ENCODE measurements around the gene GPC6.
"Not testable (repeated sequence)": the region's sequence is repeated elsewhere in the genome, so short reads cannot be mapped to it uniquely, and the experiment has no call there.

The GPC6 gene

GRCh38 chr13:94327318-94327717 is 1100.7 kb downstream of the GPC6 start:
- in situ Hi-C loops (cut with HindIII; ENCODE audit: low sequenced_read_pairs) = no loop called here

GRCh38 chr13:94328381-94329041 is 1101.9 kb downstream of the GPC6 start:
- in situ Hi-C loops (cut with HindIII; ENCODE audit: low sequenced_read_pairs) = no loop called here

GRCh38 chr13:94329277-94329676 is 1102.7 kb downstream of the GPC6 start:
- in situ Hi-C loops (cut with HindIII; ENCODE audit: low sequenced_read_pairs) = no loop called here

DNA sequence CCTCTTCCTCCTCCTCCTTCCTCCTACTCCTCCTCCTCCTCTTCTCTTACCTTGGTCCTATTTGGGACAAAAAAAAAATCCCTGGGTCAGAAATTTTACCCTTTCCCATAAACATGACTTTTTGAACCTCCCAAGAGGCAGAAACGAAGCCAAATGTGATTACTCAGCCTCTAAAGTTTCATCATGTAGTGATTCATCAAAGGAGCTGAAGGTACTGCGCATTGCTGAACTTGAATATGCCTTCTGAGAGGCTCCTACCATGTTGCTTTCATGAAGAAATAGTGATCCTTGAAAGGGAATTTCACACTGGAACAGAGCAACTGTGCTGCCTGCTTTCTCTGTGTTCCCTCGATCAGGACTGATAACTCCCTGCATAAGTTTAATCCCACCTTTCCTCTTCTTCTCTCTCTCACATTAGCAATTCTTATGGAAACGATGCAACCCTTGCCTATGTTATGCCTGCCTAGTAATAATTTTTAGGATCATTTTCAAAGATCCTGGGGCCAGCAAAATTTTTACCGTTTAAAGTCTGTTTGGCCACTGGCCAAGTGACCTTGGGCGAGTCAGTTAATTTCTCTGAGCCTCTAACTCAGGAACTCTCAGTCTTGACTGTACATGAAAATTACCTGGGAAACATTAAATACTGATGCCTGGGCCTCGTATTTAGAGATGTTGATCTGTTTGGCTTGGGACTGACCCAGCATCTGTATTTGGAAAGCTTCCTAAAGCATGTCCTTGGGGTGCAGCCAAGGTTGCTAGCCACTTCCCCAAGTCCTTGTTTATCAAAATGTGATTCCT is 1103.3 kb downstream of the GPC6 start:
- in situ Hi-C loops (cut with HindIII; ENCODE audit: low sequenced_read_pairs) = no loop called here

DNA sequence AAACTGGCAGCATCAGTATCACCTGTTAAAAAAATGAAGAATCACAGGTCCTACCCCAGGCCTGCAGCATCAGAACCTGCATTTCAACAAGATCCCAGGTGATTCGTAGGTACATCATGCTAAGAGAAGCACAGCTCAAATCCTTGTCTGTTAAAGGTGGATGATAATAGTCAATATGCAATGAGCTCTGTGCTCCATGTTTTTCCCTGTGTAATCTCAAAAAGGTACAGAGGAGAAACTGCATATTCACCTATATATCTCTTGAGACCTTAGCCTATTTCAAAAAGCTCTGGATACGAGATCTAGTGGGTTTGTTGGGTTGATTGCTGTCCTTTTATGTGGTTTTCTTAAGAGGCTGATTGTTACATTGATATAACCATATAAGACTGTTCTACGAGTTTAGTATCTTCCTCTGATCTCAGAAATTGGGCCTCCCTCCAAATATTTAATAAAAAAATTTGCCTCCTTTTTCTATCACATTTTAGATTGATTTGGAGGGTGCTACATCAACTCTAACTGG is 1104.0 kb downstream of the GPC6 start:
- in situ Hi-C loops (cut with HindIII; ENCODE audit: low sequenced_read_pairs) = no loop called here

DNA sequence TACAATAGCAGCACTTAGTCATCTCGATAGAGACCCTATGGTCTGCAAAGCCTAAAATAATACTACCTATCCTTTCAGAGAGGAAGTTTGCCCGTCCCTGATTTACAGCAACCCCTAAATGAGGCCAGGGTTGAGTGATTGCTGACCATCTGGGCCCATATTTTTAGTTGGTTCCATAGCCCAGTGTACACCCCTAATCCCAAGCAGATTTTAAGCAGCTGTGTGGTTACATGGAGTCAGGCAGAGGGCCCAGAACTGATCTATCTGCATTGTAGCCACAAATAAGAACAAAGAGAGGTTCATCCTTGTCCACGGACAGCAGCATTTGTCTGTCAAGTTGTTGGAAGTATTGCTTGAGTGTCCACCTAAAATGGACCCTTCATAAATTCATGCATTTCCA is 1104.7 kb downstream of the GPC6 start:
- in situ Hi-C loops (cut with HindIII; ENCODE audit: low sequenced_read_pairs) = no loop called here

DNA sequence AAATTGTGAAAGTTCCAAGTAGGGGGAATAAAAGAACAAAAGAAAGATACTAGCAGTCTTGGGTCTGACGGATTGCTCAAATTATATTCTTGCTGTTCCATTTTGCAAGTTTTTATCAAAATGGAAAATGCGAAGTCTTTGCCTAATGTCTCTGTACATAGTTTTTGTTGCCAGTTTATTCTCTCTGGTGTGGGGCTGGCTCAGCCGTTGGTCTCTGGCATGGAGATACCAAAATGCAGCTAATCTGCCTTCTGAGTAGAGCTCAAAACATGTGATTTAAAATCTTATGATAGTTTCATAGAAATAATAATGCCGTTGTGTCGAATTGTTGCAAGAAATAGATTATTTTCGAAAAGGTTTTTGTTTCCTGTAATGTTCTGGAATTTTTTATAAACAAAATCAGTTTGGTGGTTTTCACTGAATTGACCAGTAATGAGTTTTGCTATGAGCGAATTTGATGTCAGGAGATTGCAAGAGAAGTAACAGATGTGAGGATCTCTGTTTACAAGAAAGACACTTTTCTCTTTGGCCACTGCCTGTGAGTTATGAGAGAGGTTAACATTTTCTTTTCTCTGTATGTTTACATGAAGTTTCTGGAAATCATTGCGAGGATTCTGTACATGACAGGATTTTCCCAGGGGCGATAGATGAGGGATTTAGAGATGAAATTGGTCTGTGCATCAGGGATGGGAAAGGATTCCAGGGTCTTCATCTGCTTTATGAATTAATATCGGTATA is 1105.9 kb downstream of the GPC6 start:
- in situ Hi-C loops (cut with HindIII; ENCODE audit: low sequenced_read_pairs) = no loop called here

DNA sequence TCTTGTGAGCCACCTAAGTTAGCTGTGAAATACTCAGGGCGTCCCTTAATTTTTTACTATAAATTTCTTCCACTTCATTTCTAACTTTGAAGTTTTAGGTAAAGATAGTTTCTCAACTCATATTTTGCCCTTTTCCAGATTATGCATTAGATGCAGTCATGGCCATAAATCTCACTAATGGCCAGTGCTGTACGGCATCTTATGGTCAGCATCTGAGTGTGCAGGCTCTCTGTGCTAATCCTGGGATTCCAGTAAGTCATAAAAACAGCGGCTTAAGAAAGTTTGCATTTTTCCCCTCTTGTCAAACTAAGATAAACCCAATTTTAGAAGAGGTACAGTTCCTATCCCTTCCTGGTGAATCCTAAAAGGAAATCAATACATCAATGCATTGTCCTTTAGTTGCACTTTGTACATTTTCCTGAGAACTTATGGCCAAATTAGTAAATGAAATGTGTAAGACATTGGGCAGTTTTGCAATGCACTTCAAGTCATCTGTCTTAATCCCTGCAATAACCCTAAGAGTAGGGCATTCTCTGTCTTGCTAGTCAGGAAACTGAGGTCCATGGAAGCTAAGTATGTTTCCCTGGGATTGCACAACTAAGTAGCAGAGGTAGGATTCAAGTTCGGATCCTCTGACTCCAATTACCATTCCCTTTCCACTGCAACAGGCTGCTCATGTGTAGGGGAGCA is 1106.7 kb downstream of the GPC6 start:
- in situ Hi-C loops (cut with HindIII; ENCODE audit: low sequenced_read_pairs) = no loop called here

DNA sequence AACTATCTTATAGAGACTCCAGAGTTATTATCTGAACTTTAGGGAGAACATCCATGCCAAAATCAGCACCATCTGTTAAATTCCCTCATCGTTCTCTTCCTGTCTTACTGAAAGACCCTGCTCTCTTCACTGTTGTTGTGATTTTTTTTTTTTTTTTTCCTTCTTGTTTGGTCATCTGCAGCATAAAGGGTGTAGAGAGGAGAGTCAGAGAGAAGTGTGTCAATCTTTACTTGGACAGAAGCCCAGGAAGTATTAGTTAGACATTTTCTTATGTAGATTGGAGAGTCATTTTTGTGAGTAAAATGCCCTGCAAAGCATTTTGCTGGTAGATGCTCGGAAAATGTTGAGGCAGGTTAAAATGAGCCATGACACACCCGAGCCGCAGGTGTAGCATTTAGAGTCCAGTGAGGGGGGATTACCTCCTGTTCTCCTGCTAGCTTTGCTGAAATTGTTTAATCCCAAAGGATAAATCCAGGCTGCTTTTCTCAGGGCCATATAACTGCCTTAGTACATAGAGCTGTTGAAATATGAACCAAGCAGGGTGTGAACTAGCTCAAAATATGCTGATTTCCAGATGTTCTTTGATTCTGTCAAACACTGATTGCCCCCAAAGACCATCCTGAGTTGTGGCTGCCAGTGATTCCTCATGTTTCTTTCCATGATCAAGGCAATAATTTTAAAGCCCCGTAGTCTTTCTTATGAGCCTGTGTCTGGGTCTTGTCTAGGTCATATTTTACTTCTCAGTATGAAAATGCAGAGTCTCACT is 1109.3 kb downstream of the GPC6 start:
- in situ Hi-C loops (cut with HindIII; ENCODE audit: low sequenced_read_pairs) = no loop called here

DNA sequence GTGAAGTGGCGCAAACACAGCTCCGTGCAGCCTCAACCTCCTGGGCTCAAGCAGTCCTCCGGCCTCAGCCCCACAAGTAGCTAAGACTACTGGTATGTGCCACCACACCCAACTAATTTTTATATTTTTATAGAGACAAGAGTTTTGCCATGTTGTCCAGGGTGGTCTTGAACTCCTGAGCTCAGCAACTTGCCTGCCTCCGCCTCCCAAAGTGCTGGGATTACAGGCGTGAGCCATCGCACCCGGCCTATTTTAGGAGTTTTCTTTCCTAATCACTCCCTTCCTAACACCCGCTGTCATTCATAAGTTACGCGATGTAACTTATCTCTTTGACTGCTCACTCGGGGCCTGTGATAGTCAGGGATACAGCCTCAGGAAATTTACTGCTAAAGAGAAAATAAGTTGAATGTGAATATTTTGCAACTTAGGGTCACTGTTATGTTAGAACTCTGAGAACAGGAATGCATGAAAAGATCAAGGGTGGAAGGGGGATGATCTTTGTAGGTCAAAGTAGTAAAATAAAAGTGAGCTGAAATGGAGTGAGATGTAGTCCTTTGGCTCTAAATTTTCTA is 1112.6 kb downstream of the GPC6 start:
- in situ Hi-C loops (cut with HindIII; ENCODE audit: low sequenced_read_pairs) = no loop called here

DNA sequence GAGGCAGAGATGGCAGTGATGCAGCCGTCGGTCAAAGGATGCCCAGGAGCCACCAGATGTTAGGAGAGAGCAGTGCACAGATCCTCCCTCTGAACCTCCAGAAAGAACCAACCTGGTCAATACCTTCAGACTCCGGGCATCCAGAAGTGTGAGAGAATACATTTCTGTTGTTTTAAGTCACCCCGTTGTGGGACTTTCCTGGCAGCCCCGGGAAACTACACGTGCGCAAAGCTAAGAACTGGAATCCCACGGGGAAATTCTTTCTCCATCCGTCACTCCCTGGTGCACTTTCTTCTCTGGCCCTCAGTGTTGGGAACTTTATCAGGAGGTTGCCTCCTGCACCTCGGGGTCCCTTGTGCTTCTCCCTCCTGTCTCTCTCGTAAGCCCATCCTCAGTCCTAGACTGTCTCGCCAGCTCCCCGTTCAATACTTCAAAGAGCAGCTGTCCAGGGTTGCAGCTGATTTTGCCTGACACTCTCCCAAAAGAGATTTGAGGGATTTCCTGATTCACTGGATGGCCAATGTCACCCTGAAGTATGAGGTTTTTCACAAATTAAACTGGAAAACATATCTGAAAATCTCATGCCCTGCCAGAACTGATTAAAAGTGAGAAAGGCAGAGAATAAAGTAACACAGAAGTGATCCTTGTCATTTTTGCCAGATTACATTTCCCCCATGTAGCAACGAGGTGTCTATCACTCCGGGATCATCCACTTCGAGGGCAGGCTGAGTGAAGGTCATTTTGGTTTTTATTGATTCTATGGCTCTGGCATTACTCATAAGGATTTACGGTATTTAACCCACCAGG is 1116.0 kb downstream of the GPC6 start:
- in situ Hi-C loops (cut with HindIII; ENCODE audit: low sequenced_read_pairs) = no loop called here

GRCh38 chr13:94343243-94343585 is 1116.6 kb downstream of the GPC6 start:
- in situ Hi-C loops (cut with HindIII; ENCODE audit: low sequenced_read_pairs) = no loop called here

GRCh38 chr13:94343687-94344086 is 1117.1 kb downstream of the GPC6 start:
- in situ Hi-C loops (cut with HindIII; ENCODE audit: low sequenced_read_pairs) = not testable (repeated sequence)

- in situ Hi-C loops (cut with HindIII; ENCODE audit: low sequenced_read_pairs) = no loop called here
Measured at GRCh38 chr13:94344126-94344818, 1117.7 kb downstream of the GPC6 start.

- in situ Hi-C loops (cut with HindIII; ENCODE audit: low sequenced_read_pairs) = no loop called here
Measured at GRCh38 chr13:94345374-94346195, 1119.0 kb downstream of the GPC6 start.

- in situ Hi-C loops (cut with HindIII; ENCODE audit: low sequenced_read_pairs) = no loop called here
Measured at GRCh38 chr13:94346261-94347019, 1119.8 kb downstream of the GPC6 start.
